Skin epidermis (tissue), 12 donors: Measurements from ENCODE around the gene ACE.

Experiments
- H3K27ac ChIP-seq, 21 experiments: fragments of 200-600 bp; sonication (generic) in 11 of 21; one replicate each; pipeline ENCODE4 v1.5.0; 2020; ENCODE audit warnings: mild to moderate bottlenecking in 3 of 21, inconsistent platforms in 2 of 21, moderate library complexity in 2 of 21
- H3K4me3 ChIP-seq, 7 experiments: fragments of 200-600 bp; sonication (generic) in 2 of 7; one replicate each; pipeline ENCODE4 v1.5.0; 2020; ENCODE audit warnings: inconsistent platforms in 2 of 7, mild to moderate bottlenecking in 2 of 7, moderate library complexity in 1 of 7

The ACE gene

GRCh38 chr17:63546308-63547082 lies 69.6 kb downstream of the ACE start:
- H3K27ac ChIP-seq: no peak overlapping the region
- H3K4me3 ChIP-seq: no peak overlapping the region

GRCh38 chr17:63547083-63547523 lies 70.2 kb downstream of the ACE start:
- no peak overlapping the region for H3K27ac ChIP-seq
- H3K4me3 ChIP-seq: no peak overlapping the region
